ENCODE measurements around the gene CRKL. TPM values are rescaled to one million over a fixed set of nuclear protein-coding genes. Genes with fewer than 3 reads are reported as not detected.

Gene CRKL
- total RNA-seq, 1 experiment from 2014 or later = 106 TPM

DNA sequence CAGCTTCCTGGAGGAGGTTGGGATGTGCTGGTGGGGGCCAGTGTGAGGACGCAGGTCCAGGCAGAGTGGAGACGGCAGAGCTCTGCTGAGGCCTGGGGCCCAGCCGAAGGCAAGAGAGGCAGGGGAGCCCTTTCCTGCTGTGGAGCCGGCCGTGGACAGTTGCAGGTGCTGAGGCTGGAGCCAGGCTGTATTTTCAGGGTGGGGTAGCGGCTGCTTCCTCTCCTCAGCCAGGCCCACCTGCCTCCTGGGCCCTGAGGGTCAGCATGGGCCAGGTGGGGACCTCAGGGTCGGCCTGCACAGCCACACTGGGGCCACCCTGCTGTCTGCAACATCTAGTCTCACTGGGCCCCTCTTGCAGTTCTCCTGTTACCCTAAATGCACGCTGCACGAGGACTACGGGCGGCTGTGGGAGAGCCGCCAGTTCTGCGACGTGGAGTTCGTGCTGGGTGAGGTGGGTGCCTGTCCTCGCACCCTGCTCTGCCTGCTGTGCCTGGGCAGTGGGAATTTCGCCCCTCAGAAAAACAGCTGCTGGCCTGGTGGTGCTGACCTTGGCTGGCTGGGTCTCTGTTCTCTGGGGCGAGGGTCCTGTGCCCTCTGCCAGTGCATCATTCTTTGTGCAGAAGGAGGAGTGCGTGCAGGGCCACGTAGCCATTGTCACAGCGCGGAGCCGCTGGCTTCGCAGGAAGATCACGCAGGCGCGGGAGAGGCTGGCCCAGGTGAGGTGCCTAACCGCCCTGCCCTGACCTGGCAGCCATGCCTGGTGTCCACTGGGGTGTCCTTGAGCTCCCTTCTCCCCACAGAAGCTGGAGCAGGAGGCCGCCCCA is 76.3 kb downstream of the CRKL start:
- H3K79me1 ChIP-seq (ENCODE audit: insufficient read depth, low read depth, low read length, poor library complexity, severe bottlenecking) = no peaks in the 10 kb centered on the region
- H3K56ac ChIP-seq (ENCODE audit: insufficient read length, low read depth, low read length) = no peak overlapping the region
- no peak for DNase-seq
- no peak overlapping the region for H3K18ac ChIP-seq (ENCODE audit: insufficient read length, low read depth, low read length)
- TF ChIP-seq, protein P1, sequence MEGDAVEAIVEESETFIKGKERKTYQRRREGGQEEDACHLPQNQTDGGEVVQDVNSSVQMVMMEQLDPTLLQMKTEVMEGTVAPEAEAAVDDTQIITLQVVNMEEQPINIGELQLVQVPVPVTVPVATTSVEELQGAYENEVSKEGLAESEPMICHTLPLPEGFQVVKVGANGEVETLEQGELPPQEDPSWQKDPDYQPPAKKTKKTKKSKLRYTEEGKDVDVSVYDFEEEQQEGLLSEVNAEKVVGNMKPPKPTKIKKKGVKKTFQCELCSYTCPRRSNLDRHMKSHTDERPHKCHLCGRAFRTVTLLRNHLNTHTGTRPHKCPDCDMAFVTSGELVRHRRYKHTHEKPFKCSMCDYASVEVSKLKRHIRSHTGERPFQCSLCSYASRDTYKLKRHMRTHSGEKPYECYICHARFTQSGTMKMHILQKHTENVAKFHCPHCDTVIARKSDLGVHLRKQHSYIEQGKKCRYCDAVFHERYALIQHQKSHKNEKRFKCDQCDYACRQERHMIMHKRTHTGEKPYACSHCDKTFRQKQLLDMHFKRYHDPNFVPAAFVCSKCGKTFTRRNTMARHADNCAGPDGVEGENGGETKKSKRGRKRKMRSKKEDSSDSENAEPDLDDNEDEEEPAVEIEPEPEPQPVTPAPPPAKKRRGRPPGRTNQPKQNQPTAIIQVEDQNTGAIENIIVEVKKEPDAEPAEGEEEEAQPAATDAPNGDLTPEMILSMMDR (conservative IDR thresholded peaks at IDR 0.05) = no peak
- Mint-ChIP-seq H3K27ac (no peak overlapping the region), H3K27me3 (ENCODE audit: low read depth) (no peaks in the 10 kb centered on the region), H3K9me3 (no peaks in the 10 kb centered on the region), H3K4me3 (no peak overlapping the region), H3K36me3 (ENCODE audit: insufficient read depth in 1 of 3, low read depth in 3 of 3) (peaks cover 2 to 23% (median 8%) of the 10 kb centered on the region in 3 experiments; a peak in 6 of 7 replicates), H3K4me1 (0 out of 4 replicates have a peak, but pooled peaks cover 0 to 2% of the 10 kb centered on the region in 2 experiments)
- H2BK5ac ChIP-seq (ENCODE audit: insufficient read length, low read length) = no peak overlapping the region
- H4K91ac ChIP-seq (ENCODE audit: insufficient read length, low read depth, low read length) = no peak overlapping the region
- H4K8ac ChIP-seq (replicated peaks; ENCODE audit: insufficient read length, low read depth, low read length) = no peak overlapping the region
- no peak overlapping the region for H3K23ac ChIP-seq (ENCODE audit: insufficient read length, low read depth, low read length)
- H3K4me1 ChIP-seq (ENCODE audit: insufficient read depth, low read length) = no peaks in the 10 kb centered on the region
- H3K14ac ChIP-seq (ENCODE audit: insufficient read depth, low read length) = no peak overlapping the region; the same call in 1 of the 2 replicates
- H2AFZ ChIP-seq (ENCODE audit: low read length) = no peak overlapping the region
- H3K9me3 ChIP-seq (ENCODE audit: control insufficient read depth, low read depth, low read length) = no peaks in the 10 kb centered on the region
- no peaks in the 10 kb centered on the region for H4K20me1 ChIP-seq (ENCODE audit: control insufficient read depth, insufficient read depth, insufficient read length)
- no peak overlapping the region for H3K9ac ChIP-seq (ENCODE audit: extremely low read depth, insufficient read length, low read length)
- H2AK5ac ChIP-seq (ENCODE audit: insufficient read length, low read length) = no peak overlapping the region
- H4K5ac ChIP-seq (ENCODE audit: insufficient read length, low read depth, low read length) = no peak overlapping the region
- H3T11ph ChIP-seq (ENCODE audit: low read length) = no peak overlapping the region
- H2BK12ac ChIP-seq (ENCODE audit: insufficient read length, low read depth, low read length) = no peak overlapping the region
- H3K4me2 ChIP-seq (ENCODE audit: insufficient read depth, insufficient read length, low read length) = no peak overlapping the region
- H3K79me2 ChIP-seq (ENCODE audit: insufficient read depth, low read length) = no peaks in the 10 kb centered on the region
- no peak overlapping the region for H2BK15ac ChIP-seq (ENCODE audit: low read depth, low read length)
- no peaks in the 10 kb centered on the region for H3K23me2 ChIP-seq (ENCODE audit: insufficient read length, low read depth, low read length, poor library complexity, severe bottlenecking)
- no CpG with 5 or more reads among the region's 29 CpGs for WGBS (ENCODE audit: extremely low coverage, insufficient read length, low lambda C conversion rate)
- no peak overlapping the region for H3K27ac ChIP-seq (ENCODE audit: insufficient read length, low read depth, low read length)
- H3K27me3 ChIP-seq (ENCODE audit: insufficient read depth, low read length) = no peaks in the 10 kb centered on the region
- H3K4ac ChIP-seq (ENCODE audit: low read depth, low read length) = no peak overlapping the region
- no peak overlapping the region for H2BK20ac ChIP-seq (ENCODE audit: low read depth, low read length, poor library complexity, severe bottlenecking)
- no peak overlapping the region for H2BK120ac ChIP-seq (ENCODE audit: low read depth, low read length, poor library complexity, severe bottlenecking)
